CD14-positive monocyte (primary cell): Measurements from ENCODE around the gene CWC22. TPM values are rescaled to one million over a fixed set of nuclear protein-coding genes. Genes with fewer than 3 reads are reported as not detected.

Source experiments
- DNase-seq, 3 donors: peaks; one replicate each; pipeline ENCODE4 v3.0.0-alpha.2; 2011 to 2022
- H2AFZ ChIP-seq: 2 replicates; pipeline ENCODE4 v1.6.0; 2012; ENCODE audit warnings: mild to moderate bottlenecking, low read depth, low read length, inconsistent platforms; ENCODE audit not compliant: insufficient read depth, poor library complexity, severe bottlenecking
- H3K27ac ChIP-seq, 2 donors: 1 replicate in 1 of 2; 2 replicates in 1 of 2; pipeline ENCODE4 v1.5.1; 2012 to 2013; ENCODE audit warnings: low read length in 2 of 2, control low read depth in 1 of 2, inconsistent platforms in 1 of 2, low read depth in 1 of 2, mild to moderate bottlenecking in 1 of 2
- H3K27me3 ChIP-seq, 2 donors: one replicate each; pipeline versions ENCODE4 v1.6.0 to v1.6.1; 2011 to 2013; ENCODE audit warnings: low read length in 2 of 2; ENCODE audit not compliant: control insufficient read depth in 2 of 2, insufficient read depth in 2 of 2
- H3K36me3 ChIP-seq, 2 donors: replicated peaks in 1 of 2; 1 replicate in 1 of 2; 2 replicates in 1 of 2; pipeline versions ENCODE4 v1.5.1 to v1.6.1; 2012 to 2013; ENCODE audit warnings: low read length in 2 of 2, control low read depth in 1 of 2, inconsistent platforms in 1 of 2, mild to moderate bottlenecking in 1 of 2; ENCODE audit not compliant: insufficient read depth in 2 of 2, control insufficient read depth in 1 of 2
- H3K4me1 ChIP-seq, 2 donors: 1 replicate in 1 of 2; 2 replicates in 1 of 2; pipeline versions ENCODE4 v1.5.1 to v1.6.1; 2012 to 2013; ENCODE audit warnings: low read length in 2 of 2, control low read depth in 1 of 2, inconsistent platforms in 1 of 2, mild to moderate bottlenecking in 1 of 2, moderate library complexity in 1 of 2; ENCODE audit not compliant: insufficient read depth in 2 of 2, control insufficient read depth in 1 of 2
- H3K4me2 ChIP-seq: replicated peaks from 2 replicates; pipeline ENCODE3; 2012; ENCODE audit warnings: low read length, moderate library complexity, mild to moderate bottlenecking; ENCODE audit not compliant: poor library complexity, severe bottlenecking; ENCODE audit errors: extremely low read depth
- H3K4me3 ChIP-seq, 3 experiments: fragments of 200-600 bp in 1 of 3; sonication (generic) in 1 of 3; replicated peaks in 1 of 3; 1 replicate in 2 of 3; 2 replicates in 1 of 3; pipeline ENCODE4 v1.5.1; 2011 to 2013; ENCODE audit warnings: low read length in 3 of 3, mild to moderate bottlenecking in 3 of 3, control low read depth in 2 of 3, low read depth in 2 of 3, inconsistent platforms in 1 of 3, moderate library complexity in 1 of 3
- H3K79me2 ChIP-seq: 2 replicates; pipeline ENCODE4 v1.6.0; 2012; ENCODE audit warnings: mild to moderate bottlenecking, control low read depth, inconsistent platforms, low read length, moderate library complexity; ENCODE audit not compliant: insufficient read depth
- H3K9ac ChIP-seq: 2 replicates; pipeline ENCODE4 v1.6.0; 2017; ENCODE audit warnings: low read length, mild to moderate bottlenecking; ENCODE audit not compliant: insufficient read depth, poor library complexity, severe bottlenecking
- H3K9me3 ChIP-seq, 2 donors: replicated peaks in 1 of 2; 1 replicate in 1 of 2; 2 replicates in 1 of 2; pipeline versions ENCODE4 v1.5.1 to v1.6.1; 2012 to 2013; ENCODE audit warnings: low read length in 2 of 2, control low read depth in 1 of 2; ENCODE audit not compliant: control insufficient read depth in 1 of 2, insufficient read depth in 1 of 2
- H4K20me1 ChIP-seq: 2 replicates; pipeline ENCODE4 v1.6.0; 2012; ENCODE audit warnings: mild to moderate bottlenecking, low read length, control low read depth, moderate library complexity; ENCODE audit not compliant: insufficient read depth
- H3K27ac Mint-ChIP-seq, 7 donors: one replicate each; pipeline ENCODE4 v1.8.0; 2020; ENCODE audit warnings: mild to moderate bottlenecking in 7 of 7, mixed read lengths in 7 of 7, moderate library complexity in 6 of 7, inconsistent platforms in 2 of 7
- H3K27me3 Mint-ChIP-seq, 3 donors: one replicate each; pipeline ENCODE4 v1.8.0; 2021 to 2022; ENCODE audit warnings: low read depth in 3 of 3, mild to moderate bottlenecking in 3 of 3, mixed read lengths in 3 of 3, moderate library complexity in 3 of 3, inconsistent platforms in 1 of 3
- H3K36me3 Mint-ChIP-seq, 2 donors: one replicate each; pipeline ENCODE4 v1.8.0; 2020; ENCODE audit warnings: mixed read lengths in 2 of 2, inconsistent platforms in 1 of 2, mild to moderate bottlenecking in 1 of 2
- H3K4me1 Mint-ChIP-seq: one replicate; pipeline ENCODE4 v1.8.0; 2020; ENCODE audit warnings: mild to moderate bottlenecking, mixed read lengths
- H3K4me3 Mint-ChIP-seq, 2 donors: one replicate each; pipeline ENCODE4 v1.8.0; 2020; ENCODE audit warnings: mild to moderate bottlenecking in 2 of 2, mixed read lengths in 2 of 2, moderate library complexity in 1 of 2
- H3K9me3 Mint-ChIP-seq, 7 donors: one replicate each; pipeline ENCODE4 v1.8.0; 2020 to 2022; ENCODE audit warnings: mixed read lengths in 7 of 7, mild to moderate bottlenecking in 6 of 7, moderate library complexity in 6 of 7, inconsistent platforms in 2 of 7
- WGBS: methylation state at CpG from one replicate; pipeline ENCODE4 v1.1.5; 2013; ENCODE audit warnings: missing lambda C conversion rate; ENCODE audit not compliant: insufficient coverage; 5-methylcytosine and 5-hydroxymethylcytosine counted together
- intact Hi-C, 2 donors: fragments of 100-400 bp; cut with micrococcal nuclease; formaldehyde crosslinking; loops; one replicate each; pipeline versions ENCODE4 v1.15.0 to v1.15.1; 2023
- polyA plus RNA-seq, 3 donors: library from polyadenylated mRNA; depleted of rRNA in 1 of 3; unstranded in 2 of 3; stranded (reverse) in 1 of 3; fragments of 300-500 nt in 2 of 3; fragments of >200 nt in 1 of 3; fragmentation: Illumina TruSeq in 2 of 3; gene quantifications; 1 replicate in 2 of 3; 2 replicates in 1 of 3; pipeline ENCODE4 v1.2.3, GENCODE V29; 2012 to 2021
- TF ChIP-seq, protein P1 (sequence below): fragments of 200-600 bp; IDR thresholded peaks from one replicate; pipeline ENCODE4 v1.8.0; 2022; ENCODE audit warnings: antibody characterized with exemption, mild to moderate bottlenecking

The CWC22 gene
- polyA plus RNA-seq, 3 donors, result 4.4 to 14.9 (median 9.5) TPM

DNA sequence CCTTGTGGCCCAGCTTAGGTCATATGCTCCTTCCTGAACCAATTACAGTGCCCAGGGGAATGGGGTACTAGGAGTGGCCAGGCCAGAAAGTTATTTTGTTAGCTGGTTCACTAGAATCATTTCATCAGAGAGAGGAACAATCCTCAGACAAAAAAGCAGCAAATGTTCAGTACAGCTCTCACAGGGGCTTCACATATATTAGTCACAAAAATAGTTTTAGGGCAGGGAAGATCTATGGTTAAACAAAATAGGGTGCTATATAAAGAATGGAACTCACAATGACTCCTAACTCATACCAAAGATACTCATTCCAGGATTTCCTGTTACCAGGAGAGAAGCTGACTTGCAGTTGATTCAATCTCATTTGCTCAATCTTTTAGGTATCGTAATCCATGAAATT, 71.0 kb downstream of the CWC22 start:
- Histone ChIP-seq H3K9ac (no peak overlapping the region), H3K79me2 (no peaks in the 10 kb centered on the region), H3K9me3 (no peaks in the 10 kb centered on the region), H3K36me3 (no peaks in the 10 kb centered on the region), H3K4me3 (no peak overlapping the region), H3K27ac (no peak overlapping the region), H4K20me1 (no peaks in the 10 kb centered on the region), H2AFZ (no peak overlapping the region), H3K4me2 (no peak overlapping the region), H3K4me1 (no peaks in the 10 kb centered on the region), H3K27me3 (no peaks in the 10 kb centered on the region)
- no peak overlapping the region for H3K27ac Mint-ChIP-seq
- peaks cover 0 to 3% (median 0%) of the 10 kb centered on the region in 7 donors for H3K9me3 Mint-ChIP-seq
- WGBS, result no CpG with 5 or more reads among the region's 1 CpG
- no peak for DNase-seq
- H3K36me3 Mint-ChIP-seq, result peaks cover 6 to 11% of the 10 kb centered on the region in 2 donors
- no peak overlapping the region for H3K4me3 Mint-ChIP-seq
- peaks cover 0 to 2% (median 0%) of the 10 kb centered on the region in 3 donors for H3K27me3 Mint-ChIP-seq
- intact Hi-C loops, result no loop called here
- no peaks in the 10 kb centered on the region for H3K4me1 Mint-ChIP-seq
- TF ChIP-seq, protein P1, sequence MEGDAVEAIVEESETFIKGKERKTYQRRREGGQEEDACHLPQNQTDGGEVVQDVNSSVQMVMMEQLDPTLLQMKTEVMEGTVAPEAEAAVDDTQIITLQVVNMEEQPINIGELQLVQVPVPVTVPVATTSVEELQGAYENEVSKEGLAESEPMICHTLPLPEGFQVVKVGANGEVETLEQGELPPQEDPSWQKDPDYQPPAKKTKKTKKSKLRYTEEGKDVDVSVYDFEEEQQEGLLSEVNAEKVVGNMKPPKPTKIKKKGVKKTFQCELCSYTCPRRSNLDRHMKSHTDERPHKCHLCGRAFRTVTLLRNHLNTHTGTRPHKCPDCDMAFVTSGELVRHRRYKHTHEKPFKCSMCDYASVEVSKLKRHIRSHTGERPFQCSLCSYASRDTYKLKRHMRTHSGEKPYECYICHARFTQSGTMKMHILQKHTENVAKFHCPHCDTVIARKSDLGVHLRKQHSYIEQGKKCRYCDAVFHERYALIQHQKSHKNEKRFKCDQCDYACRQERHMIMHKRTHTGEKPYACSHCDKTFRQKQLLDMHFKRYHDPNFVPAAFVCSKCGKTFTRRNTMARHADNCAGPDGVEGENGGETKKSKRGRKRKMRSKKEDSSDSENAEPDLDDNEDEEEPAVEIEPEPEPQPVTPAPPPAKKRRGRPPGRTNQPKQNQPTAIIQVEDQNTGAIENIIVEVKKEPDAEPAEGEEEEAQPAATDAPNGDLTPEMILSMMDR, result no peak

DNA sequence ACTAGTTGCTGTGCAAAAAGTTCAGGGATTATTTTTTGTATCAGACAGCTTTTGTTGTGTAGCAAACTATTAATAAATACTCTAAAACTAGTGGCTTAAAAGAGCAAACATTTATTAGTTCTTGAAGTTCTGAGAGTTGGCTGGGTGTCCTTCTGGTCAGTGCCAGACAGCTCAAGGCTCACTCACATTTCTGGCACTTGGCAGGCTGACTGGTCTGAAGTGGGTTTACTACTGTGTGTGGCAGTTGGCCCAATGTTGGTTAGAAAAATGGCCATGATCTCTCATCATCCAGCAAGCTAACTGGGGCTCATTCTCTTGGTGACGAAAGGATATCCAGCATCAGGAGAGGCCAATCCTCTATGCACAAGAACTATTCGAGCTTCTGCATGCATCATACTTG, 74.3 kb downstream of the CWC22 start:
- H2AFZ ChIP-seq, result no peak overlapping the region
- TF ChIP-seq, protein P1, result no peak
- WGBS, result no CpG with 5 or more reads among the region's 2 CpGs
- H3K4me3 ChIP-seq, result no peak overlapping the region
- H3K27me3 ChIP-seq, result no peaks in the 10 kb centered on the region
- peaks cover 16 to 25% (median 19%) of the 10 kb centered on the region in 7 donors for H3K9me3 Mint-ChIP-seq
- peaks cover 6 to 11% of the 10 kb centered on the region in 2 donors for H3K36me3 Mint-ChIP-seq
- no peak for DNase-seq
- H3K27me3 Mint-ChIP-seq, result peaks cover 0 to 2% (median 0%) of the 10 kb centered on the region in 3 donors
- intact Hi-C loops, result no loop called here
- no peak overlapping the region for H3K27ac Mint-ChIP-seq
- H3K27ac ChIP-seq, result no peak overlapping the region
- H3K9me3 ChIP-seq, result peaks cover 10 to 15% of the 10 kb centered on the region in 2 donors
- H3K4me1 ChIP-seq, result no peaks in the 10 kb centered on the region
- H3K9ac ChIP-seq, result no peak overlapping the region
- H3K36me3 ChIP-seq, result no peaks in the 10 kb centered on the region
- H4K20me1 ChIP-seq, result no peaks in the 10 kb centered on the region
- no peaks in the 10 kb centered on the region for H3K79me2 ChIP-seq
- H3K4me2 ChIP-seq, result no peak overlapping the region
- no peak overlapping the region for H3K4me3 Mint-ChIP-seq
- no peaks in the 10 kb centered on the region for H3K4me1 Mint-ChIP-seq
